Activated T-cell treated with anti-CD3 and anti-CD28 coated beads, Interleukin-2, amount 50 U/mL, for 72 hours (primary cell): ENCODE measurements around the gene TREX2. TPM values are rescaled to one million over a fixed set of nuclear protein-coding genes. Genes with fewer than 3 reads are reported as not detected.

Experiments
- ATAC-seq, 2 donors: fragments of 150-1000 bp; cut with Tn5 transposase; replicated peaks in 1 of 2; 2 replicates each; pipeline ENCODE4 v1.10.0; 2021; ENCODE audit warnings: moderate library complexity in 2 of 2, mild to moderate bottlenecking in 1 of 2
- DNase-seq, 2 donors: peaks; one replicate each; pipeline ENCODE4 v3.0.0; 2021 to 2022; ENCODE audit warnings: mixed read lengths in 1 of 2
- H3K27ac Mint-ChIP-seq: one replicate; pipeline ENCODE4 v1.8.0; 2022; ENCODE audit warnings: mild to moderate bottlenecking, moderate library complexity, mixed read lengths
- H3K27me3 Mint-ChIP-seq: one replicate; pipeline ENCODE4 v1.8.0; 2022; ENCODE audit warnings: low read depth, mixed read lengths
- H3K36me3 Mint-ChIP-seq, 2 donors: one replicate each; pipeline ENCODE4 v1.8.0; 2022; ENCODE audit warnings: mixed read lengths in 2 of 2, mild to moderate bottlenecking in 1 of 2; ENCODE audit not compliant: insufficient read depth in 2 of 2
- H3K4me1 Mint-ChIP-seq: one replicate; pipeline ENCODE4 v1.8.0; 2022; ENCODE audit warnings: low read depth, mixed read lengths
- H3K4me3 Mint-ChIP-seq, 2 donors: one replicate each; pipeline ENCODE4 v1.8.0; 2022; ENCODE audit warnings: mild to moderate bottlenecking in 2 of 2, mixed read lengths in 2 of 2, moderate library complexity in 2 of 2
- H3K9me3 Mint-ChIP-seq, 2 donors: one replicate each; pipeline ENCODE4 v1.8.0; 2022; ENCODE audit warnings: mixed read lengths in 2 of 2
- total RNA-seq, 2 donors: library from RNA; stranded (reverse); gene quantifications; one replicate each; pipeline ENCODE4 v1.2.3, GENCODE V29; 2022

Gene TREX2, protein sequence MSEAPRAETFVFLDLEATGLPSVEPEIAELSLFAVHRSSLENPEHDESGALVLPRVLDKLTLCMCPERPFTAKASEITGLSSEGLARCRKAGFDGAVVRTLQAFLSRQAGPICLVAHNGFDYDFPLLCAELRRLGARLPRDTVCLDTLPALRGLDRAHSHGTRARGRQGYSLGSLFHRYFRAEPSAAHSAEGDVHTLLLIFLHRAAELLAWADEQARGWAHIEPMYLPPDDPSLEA
- 1 to 10 TPM; 2.7 to 2.8 TPM for total RNA-seq

GRCh38 chrX:153445856-153446635, at the start of gene TREX2:
Gene TREX2, minus strand, starts transcription at chrX:153446056. Its CDS starts 626 bp downstream, at chrX:153445430.
- DNase-seq (no peak), ATAC-seq (no peak)
- Mint-ChIP-seq H3K36me3 (no peaks in the 10 kb centered on the region), H3K27me3 (peaks cover 3% of the 10 kb centered on the region), H3K4me3 (no peak within 1 kb of the TSS), H3K9me3 (no peaks in the 10 kb centered on the region), H3K4me1 (no peaks in the 10 kb centered on the region), H3K27ac (no peak within 1 kb of the TSS)

- Mint-ChIP-seq H3K27ac (no peak overlapping the region), H3K4me3 (peak overlapping the region in 1 of 2 donors; percentile 65), H3K27me3 (no peaks in the 10 kb centered on the region), H3K4me1 (no peaks in the 10 kb centered on the region), H3K9me3 (no peaks in the 10 kb centered on the region), H3K36me3 (no peaks in the 10 kb centered on the region)
- ATAC-seq, result no peak
- DNase-seq, result no peak
These were observed 49.5 kb upstream of the TREX2 start for GRCh38 chrX:153495362-153495751.

GRCh38 chrX:153494541-153495361, 48.9 kb upstream of the TREX2 start, which contains the start of gene BGN:
Gene BGN, plus strand, starts transcription at chrX:153494980. Its CDS starts 9,652 bp downstream, at chrX:153504632.
- ATAC-seq (peak; percentile 36 to 51), DNase-seq (peak in 1 of 2 donors; percentile 18)
- Mint-ChIP-seq H3K4me1 (no peaks in the 10 kb centered on the region), H3K9me3 (no peaks in the 10 kb centered on the region), H3K27me3 (no peaks in the 10 kb centered on the region), H3K36me3 (no peaks in the 10 kb centered on the region), H3K27ac (no peak within 1 kb of the TSS), H3K4me3 (peak within 1 kb of the TSS in 1 of 2 donors; percentile 65)

- H3K27ac Mint-ChIP-seq, result no peak overlapping the region
- DNase-seq (no peak), ATAC-seq (no peak)
- H3K36me3 Mint-ChIP-seq, result no peaks in the 10 kb centered on the region
- H3K4me3 Mint-ChIP-seq, result no peak overlapping the region
- no peaks in the 10 kb centered on the region for H3K27me3 Mint-ChIP-seq
- H3K4me1 Mint-ChIP-seq, result no peaks in the 10 kb centered on the region
- H3K9me3 Mint-ChIP-seq, result no peaks in the 10 kb centered on the region
These were observed 48.2 kb upstream of the TREX2 start for GRCh38 chrX:153494061-153494460.

DNA sequence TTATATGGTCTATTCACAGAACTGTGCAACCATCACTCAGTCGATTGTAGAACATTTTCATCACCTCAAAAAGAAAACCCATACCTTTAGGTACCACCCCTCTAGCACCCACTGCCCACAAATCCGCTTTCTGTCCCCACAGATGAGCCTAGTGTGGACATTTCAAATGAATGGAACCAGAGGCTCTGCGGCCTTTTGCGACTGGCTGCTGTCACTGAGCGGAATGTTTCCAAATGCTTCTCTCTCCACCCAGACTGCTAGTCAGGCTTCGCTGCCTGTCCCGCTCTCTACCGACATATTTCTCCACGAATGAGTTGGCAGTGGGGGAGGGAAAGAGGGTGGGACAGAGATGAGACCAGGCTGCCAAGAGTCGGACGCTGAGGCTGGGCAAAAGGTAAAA, 47.2 kb upstream of the TREX2 start:
- no peak overlapping the region for H3K27ac Mint-ChIP-seq
- no peaks in the 10 kb centered on the region for H3K9me3 Mint-ChIP-seq
- DNase-seq (no peak), ATAC-seq (no peak)
- no peaks in the 10 kb centered on the region for H3K4me1 Mint-ChIP-seq
- H3K36me3 Mint-ChIP-seq, result no peaks in the 10 kb centered on the region
- H3K4me3 Mint-ChIP-seq, result no peak overlapping the region
- H3K27me3 Mint-ChIP-seq, result no peaks in the 10 kb centered on the region

GRCh38 chrX:153492543-153492942, 46.7 kb upstream of the TREX2 start:
- Mint-ChIP-seq H3K27ac (no peak overlapping the region), H3K9me3 (no peaks in the 10 kb centered on the region), H3K27me3 (no peaks in the 10 kb centered on the region), H3K36me3 (no peaks in the 10 kb centered on the region), H3K4me1 (no peaks in the 10 kb centered on the region), H3K4me3 (no peak overlapping the region)
- ATAC-seq (no peak), DNase-seq (no peak)

- Mint-ChIP-seq H3K4me1 (no peaks in the 10 kb centered on the region), H3K27ac (no peak overlapping the region), H3K9me3 (no peaks in the 10 kb centered on the region), H3K27me3 (no peaks in the 10 kb centered on the region), H3K36me3 (no peaks in the 10 kb centered on the region), H3K4me3 (no peak overlapping the region)
- ATAC-seq (no peak), DNase-seq (no peak)
These were observed 46.1 kb upstream of the TREX2 start for GRCh38 chrX:153491918-153492317.

DNA sequence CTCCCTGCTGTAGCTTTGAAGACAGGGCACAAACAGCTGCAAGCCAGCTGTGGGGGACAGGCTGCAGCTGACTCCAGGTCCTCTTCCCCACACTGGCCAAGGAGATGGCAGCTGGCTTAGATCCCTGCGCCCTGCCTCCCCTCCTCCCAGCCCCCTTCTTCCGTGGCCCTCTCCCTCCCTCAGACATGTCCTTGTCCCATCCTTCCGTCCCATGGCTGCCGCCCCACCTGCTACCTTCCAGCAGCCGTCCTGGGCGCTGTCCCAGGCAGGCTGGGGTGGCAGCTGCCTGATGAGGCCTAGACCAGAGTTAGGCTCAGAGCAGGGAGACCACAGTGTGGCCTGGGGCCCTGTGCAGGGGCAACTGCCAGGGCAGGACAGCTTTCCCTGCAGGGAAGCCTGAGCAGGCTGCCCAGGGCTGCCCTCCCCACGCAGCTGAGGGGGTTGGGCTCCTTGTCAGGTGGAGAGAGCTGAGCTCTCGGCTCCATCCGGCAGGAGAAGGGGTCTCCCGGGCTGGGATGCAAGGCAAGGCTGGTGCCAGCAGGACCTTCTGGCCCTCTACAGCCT, 45.6 kb upstream of the TREX2 start:
- H3K36me3 Mint-ChIP-seq, result no peaks in the 10 kb centered on the region
- H3K27ac Mint-ChIP-seq, result no peak overlapping the region
- ATAC-seq (no peak), DNase-seq (no peak)
- H3K27me3 Mint-ChIP-seq, result no peaks in the 10 kb centered on the region
- H3K4me3 Mint-ChIP-seq, result no peak overlapping the region
- no peaks in the 10 kb centered on the region for H3K4me1 Mint-ChIP-seq
- H3K9me3 Mint-ChIP-seq, result no peaks in the 10 kb centered on the region

DNA sequence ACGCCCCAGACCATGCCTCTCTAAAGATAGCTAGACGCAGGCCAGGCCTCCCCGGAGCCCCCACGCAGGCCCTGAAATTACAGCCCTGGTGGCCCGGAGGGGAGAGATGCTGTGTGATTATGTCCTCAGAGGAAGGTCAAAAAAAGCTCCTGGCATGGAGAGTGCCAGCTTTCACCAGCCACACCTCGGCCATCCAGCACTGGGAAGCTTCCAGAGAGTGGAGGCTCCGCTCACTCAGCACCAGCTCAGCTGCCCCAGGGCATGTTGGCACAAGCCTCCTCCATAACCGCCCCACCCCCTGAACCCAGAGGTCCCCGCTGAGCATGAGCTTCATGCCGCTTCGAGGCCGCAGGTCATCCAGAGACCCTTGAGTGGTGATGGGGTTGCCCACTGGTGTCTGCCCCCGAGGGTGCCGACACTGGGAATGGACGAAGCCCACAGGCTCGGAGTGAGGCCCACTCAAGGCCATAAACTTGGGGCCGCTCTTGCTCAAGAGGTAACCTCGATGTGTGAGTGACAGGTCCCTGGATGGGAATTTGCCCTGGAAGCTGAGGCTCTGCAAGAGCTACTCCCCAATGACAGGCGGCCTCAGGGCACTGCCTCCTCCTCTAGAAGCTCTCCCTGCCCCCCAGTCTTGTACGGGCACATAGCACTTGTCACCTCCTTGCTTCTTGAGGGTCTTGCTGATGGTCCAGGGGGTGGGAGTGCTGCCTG, 44.5 kb upstream of the TREX2 start:
- no peak for DNase-seq
- Mint-ChIP-seq H3K4me1 (no peaks in the 10 kb centered on the region), H3K27me3 (no peaks in the 10 kb centered on the region), H3K36me3 (no peaks in the 10 kb centered on the region), H3K9me3 (no peaks in the 10 kb centered on the region), H3K27ac (no peak overlapping the region), H3K4me3 (no peak overlapping the region)
- ATAC-seq, result no peak

DNA sequence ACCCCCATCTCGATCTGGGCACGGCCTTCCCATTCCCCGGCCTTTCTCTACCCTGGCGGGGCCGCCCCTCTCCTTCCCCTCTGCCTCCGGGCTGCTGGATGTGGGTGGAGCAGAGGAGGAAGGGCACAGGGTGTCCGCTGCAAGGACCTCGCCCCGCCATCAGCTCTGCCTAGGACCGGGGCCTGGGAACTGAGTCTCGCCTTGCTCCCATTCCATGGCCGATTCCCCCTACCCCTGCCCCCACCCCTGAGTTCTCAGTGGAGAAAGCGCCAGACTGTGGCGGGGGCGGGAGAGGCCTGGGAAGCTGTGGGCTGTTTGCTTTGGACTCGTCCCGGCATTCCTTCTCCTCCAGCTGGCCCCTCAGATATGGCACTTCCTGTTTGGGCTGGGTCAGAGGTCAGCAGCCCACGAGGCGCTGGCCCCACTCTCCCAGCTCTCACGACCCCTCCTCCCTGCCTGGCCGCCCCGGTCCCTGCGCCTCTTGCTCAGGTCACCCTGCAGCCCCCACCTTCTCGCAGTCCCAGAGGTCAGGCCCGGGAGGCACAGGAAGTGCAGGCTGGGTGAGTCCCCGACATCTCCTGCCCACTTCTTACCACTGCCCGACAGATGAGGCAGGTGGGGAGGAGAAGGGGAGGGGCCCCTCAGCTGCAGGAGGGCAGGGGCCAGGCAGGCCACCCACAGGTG, 42.5 kb upstream of the TREX2 start:
- Mint-ChIP-seq H3K27me3 (no peaks in the 10 kb centered on the region), H3K36me3 (no peaks in the 10 kb centered on the region), H3K4me1 (no peaks in the 10 kb centered on the region), H3K4me3 (no peak overlapping the region), H3K27ac (no peak overlapping the region), H3K9me3 (no peaks in the 10 kb centered on the region)
- DNase-seq, result no peak
- ATAC-seq, result no peak

GRCh38 chrX:153487590-153488071, 41.8 kb upstream of the TREX2 start:
- no peaks in the 10 kb centered on the region for H3K9me3 Mint-ChIP-seq
- H3K4me3 Mint-ChIP-seq, result no peak overlapping the region
- ATAC-seq (no peak), DNase-seq (no peak)
- H3K36me3 Mint-ChIP-seq, result no peaks in the 10 kb centered on the region
- H3K27me3 Mint-ChIP-seq, result no peaks in the 10 kb centered on the region
- no peak overlapping the region for H3K27ac Mint-ChIP-seq
- H3K4me1 Mint-ChIP-seq, result no peaks in the 10 kb centered on the region

GRCh38 chrX:153486171-153486570, 40.3 kb upstream of the TREX2 start:
- no peak overlapping the region for H3K27ac Mint-ChIP-seq
- H3K9me3 Mint-ChIP-seq, result no peaks in the 10 kb centered on the region
- H3K4me1 Mint-ChIP-seq, result no peaks in the 10 kb centered on the region
- DNase-seq (no peak), ATAC-seq (no peak)
- H3K36me3 Mint-ChIP-seq, result no peaks in the 10 kb centered on the region
- H3K27me3 Mint-ChIP-seq, result no peaks in the 10 kb centered on the region
- H3K4me3 Mint-ChIP-seq, result no peak overlapping the region
